Hematopoietic multipotent progenitor cell treated with erythropoietin and hydrocortisone succinate and interleukin-3 and kit ligand, for 8 days (in vitro differentiated cells): ENCODE measurements around the gene C1QL3.

Experiments used
- DNase-seq: peaks from one replicate; pipeline ENCODE4 v3.0.0-alpha.2; 2015

The C1QL3 gene

DNA sequence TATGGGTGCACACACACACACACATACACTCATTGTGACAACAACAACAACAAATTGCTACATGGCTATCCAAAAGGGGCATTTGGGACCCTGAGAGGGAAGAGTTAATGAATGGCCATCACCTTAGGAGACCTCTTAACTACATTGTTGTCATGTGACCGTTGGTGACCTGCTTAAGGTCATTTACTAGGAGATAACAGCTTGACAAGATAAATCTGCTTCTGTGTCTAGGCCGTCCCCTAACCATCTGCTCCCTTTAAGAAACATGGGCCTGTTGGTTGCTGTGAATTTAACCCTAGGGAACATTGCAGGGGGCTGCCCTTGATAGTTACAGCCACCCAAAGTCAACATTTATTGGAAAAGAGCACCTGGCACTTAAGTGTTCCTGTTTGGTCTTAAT is 29.7 kb downstream of the C1QL3 start:
- DNase-seq, result no peak

DNA sequence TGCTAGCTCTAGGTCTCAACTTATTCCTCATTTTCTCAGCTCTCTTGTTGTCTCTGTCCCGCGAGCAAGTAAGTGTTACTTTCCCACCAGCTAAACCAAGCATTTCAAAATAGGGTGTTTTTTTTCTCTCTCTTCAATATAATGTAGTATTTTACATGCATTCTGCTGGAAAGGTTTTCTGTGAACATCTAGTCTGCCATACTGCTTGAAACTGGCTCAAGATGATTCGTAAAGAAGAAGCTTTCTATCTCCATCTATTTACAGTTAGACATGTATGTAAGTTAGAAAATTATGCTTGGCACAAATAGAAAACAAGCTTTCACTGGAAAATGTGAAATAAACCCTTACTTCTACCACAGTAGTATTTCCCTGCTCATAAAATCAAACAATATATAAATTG is 31.2 kb downstream of the C1QL3 start:
- DNase-seq, result no peak

DNA sequence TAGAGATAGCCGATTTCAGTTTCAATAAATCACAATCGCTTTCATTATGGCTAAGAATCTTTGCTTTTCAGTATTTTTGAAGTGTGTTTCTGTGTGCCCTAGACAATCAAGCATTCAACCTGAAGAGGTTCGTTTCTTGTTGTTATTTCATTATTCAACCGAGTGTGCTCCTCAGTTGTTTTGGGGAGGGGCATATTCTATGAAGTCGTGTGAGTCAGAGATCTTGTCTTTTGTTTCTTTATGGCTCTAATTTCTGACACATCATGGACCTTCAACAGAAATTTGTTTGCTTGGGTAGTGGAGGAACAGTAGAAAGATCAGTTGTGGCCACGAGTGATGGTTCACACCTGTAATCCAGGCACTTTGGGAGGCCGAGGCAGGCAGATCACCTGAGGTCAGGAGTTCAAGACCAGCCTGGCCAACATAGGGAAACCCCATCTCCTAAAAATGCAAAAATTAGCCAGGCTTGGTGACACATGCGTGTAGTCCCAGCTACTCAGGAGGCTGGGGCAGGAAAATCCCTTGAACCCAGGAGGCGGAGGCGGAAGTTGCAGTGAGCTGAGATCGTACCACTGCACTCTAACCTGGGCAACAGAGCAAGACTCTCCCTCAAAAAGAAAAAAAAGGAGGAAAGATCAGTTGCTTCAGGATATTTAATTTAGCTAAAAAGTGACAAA is 38.3 kb downstream of the C1QL3 start:
- no peak for DNase-seq

DNA sequence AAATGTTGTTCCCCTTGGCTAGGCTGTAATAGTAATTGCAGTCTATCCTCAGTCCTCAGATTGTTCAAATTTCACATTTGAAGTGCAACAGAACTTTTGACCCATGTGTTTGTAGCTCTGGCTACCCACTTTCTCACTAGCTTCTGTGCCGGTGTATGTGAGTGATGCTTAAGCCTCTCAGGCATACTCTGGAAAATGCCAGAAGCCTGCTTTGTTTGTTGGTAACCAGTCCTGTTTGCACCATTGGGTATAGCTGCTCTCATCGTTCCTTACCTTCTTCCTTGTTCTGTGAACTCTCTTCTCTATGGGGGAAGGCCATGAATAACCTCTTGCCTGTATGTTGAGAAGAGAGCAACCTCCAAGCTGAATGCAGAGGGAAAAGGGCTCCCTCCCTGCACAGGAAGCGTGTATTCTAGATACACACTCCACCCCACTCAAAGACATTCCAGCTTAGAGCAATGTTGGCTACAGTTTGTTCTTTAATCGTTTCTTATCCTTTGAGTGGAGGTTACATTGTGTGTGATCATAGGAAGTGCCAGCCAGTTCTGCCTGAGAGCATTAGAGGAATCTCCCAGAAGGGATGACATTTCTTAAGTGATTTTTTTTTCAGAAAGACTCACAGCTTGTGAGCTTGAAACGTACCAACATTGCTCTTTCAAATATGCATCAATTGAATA is 40.5 kb downstream of the C1QL3 start:
- DNase-seq, result no peak

DNA sequence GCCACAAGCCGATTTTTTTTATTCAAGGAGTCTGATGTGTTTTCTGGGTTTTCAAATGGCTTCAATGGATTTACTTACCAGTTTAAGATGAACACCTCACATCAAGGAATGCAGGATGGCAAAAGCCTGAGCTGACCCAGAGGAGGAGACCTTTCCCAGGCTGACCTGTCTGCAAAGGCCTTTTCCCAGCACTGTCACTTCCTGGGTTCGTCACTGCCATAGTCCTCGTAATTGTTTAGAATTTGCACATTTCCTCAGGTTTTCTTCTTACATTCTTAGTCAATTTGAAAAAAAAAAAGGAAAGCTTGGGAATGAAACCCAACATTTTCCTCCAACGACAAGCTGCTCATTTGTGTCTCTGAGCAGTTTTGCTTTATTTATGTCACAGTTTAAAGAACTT is 42.9 kb downstream of the C1QL3 start:
- no peak for DNase-seq

DNA sequence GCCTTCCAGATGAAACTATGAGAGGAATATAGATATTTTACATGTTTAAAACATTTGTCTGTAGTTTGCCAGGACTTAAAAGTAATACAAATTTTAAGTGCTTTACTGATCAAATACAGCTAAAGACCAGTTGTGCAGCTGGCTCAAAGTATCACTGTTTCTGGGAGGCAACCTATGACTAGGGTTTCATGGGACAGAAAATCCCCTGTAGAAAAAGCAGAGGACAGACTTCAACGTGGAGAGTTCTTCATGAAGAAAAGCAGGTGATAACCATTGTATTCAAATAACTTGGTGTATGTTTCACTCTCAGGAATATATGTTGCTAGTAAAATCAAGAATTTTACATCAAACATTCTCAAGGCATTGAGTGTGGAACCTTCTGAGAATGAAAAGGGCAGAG is 43.9 kb downstream of the C1QL3 start:
- DNase-seq, result no peak

DNA sequence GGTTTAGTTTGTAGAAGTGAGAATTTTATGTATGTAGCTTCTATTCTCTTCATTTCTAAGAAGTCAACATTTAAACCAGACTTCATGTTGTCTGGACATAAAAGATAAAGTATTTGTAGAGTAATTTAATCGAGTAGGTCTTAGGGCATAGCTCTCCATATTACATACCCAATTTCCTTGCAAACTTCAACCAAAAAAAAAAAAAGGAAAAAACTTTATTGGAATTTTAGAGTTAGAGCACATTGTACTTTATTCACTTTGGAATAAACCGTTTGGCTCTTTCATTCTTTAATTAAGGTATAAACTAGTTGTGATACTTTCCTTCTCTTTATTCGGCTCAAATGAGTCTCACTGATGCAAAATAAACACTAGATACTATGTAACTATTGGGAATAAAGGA is 48.9 kb downstream of the C1QL3 start:
- no peak for DNase-seq

DNA sequence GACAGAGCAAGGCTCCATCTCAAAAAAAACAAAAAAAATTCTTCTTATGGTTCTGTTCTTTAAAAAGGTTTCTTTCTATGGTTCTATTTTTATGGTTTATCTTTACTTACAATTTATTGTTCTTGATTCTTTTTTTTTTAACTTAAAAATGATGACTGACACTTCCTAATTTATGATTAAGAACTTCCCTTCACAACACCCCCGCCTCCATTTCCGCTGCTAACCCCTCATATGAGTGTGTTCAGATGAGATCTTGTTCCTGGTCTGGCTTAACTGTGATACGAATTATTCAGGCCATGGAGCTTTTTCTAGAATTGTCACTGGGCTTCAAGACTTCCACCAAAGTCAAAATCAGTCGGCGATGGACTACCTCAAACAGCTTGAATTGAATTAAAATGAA is 50.9 kb downstream of the C1QL3 start:
- DNase-seq, result peak; percentile 30

DNA sequence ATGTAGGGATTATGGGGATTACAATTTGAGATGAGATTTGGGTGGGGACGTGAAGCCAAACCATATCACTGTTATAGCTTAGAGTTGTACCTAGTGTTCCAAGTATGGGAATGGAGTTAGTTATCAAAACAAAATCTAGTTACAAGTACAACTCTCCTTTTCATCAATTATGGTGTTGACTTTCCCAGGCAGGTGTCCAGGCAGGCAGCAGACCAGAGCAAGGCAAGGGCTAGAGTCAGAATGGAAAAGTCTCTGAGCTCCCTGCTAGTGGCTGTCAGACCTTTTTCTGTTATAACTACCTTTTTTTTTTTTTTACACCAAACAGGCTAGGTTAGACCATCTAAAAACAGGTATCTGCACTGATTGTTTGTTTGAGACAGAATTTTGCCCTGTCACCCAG is 55.7 kb downstream of the C1QL3 start:
- no peak for DNase-seq
